Prostate gland (tissue), 2 donors: ENCODE data around the gene RAB40C. TPM values are rescaled to one million over a fixed set of nuclear protein-coding genes. Genes with fewer than 3 reads are reported as not detected.

Experiments
- DNase-seq: peaks from one replicate; pipeline ENCODE4 v3.0.0-alpha.2; 2019; ENCODE audit warnings: low spot score
- H3K27ac ChIP-seq, 2 donors: fragments of 200-600 bp; sonication (generic); 2 replicates each; pipeline ENCODE4 v1.5.1; 2017 to 2019
- H3K27me3 ChIP-seq: fragments of 200-600 bp; sonication (generic); replicated peaks from 2 replicates; pipeline ENCODE4 v1.5.1; 2019; ENCODE audit not compliant: insufficient read depth
- H3K36me3 ChIP-seq, 2 donors: fragments of 200-600 bp; sonication (generic); 1 replicate in 1 of 2; 2 replicates in 1 of 2; pipeline versions ENCODE4 v1.5.1 to v1.8.1; 2017 to 2019
- H3K4me1 ChIP-seq: fragments of 200-600 bp; sonication (generic); replicated peaks from 2 replicates; pipeline ENCODE4 v1.5.1; 2019
- H3K4me3 ChIP-seq, 2 donors: fragments of 200-600 bp; sonication (generic); 2 replicates each; pipeline ENCODE4 v1.5.1; 2017 to 2019
- H3K9me3 ChIP-seq: fragments of 200-600 bp; sonication (generic); 2 replicates; pipeline ENCODE4 v1.5.1; 2017
- POLR2A ChIP-seq: fragments of 450-650 bp; IDR thresholded peaks from one replicate; pipeline ENCODE4 v1.6.1; 2016; ENCODE audit warnings: antibody characterized with exemption, mild to moderate bottlenecking
- POLR2AphosphoS5 ChIP-seq: sonication (generic); formaldehyde crosslinking; IDR thresholded peaks from one replicate; pipeline ENCODE4 v1.6.1; 2017; ENCODE audit warnings: antibody characterized with exemption
- WGBS: methylation state at CpG from one replicate; pipeline ENCODE4 v1.1.5; 2018; 5-methylcytosine and 5-hydroxymethylcytosine counted together
- intact Hi-C: fragments of 100-400 bp; cut with DNase I; formaldehyde crosslinking; loops from one replicate; pipeline ENCODE4 v1.14.2; 2022
- total RNA-seq, 2 donors: library from RNA; depleted of rRNA; stranded (reverse); fragments of >200 nt; gene quantifications; one replicate each; pipeline ENCODE4 v1.1.0, GENCODE V29; 2016
- TF ChIP-seq, protein P1 (sequence below), 4 experiments: fragments of 200-600 bp in 2 of 4; fragments of 450-650 bp in 2 of 4; sonication (generic) in 2 of 4; IDR thresholded peaks; 1 replicate in 3 of 4; 2 replicates in 1 of 4; pipeline ENCODE4 v1.5.1; 2016 to 2019; ENCODE audit warnings: antibody characterized with exemption in 4 of 4, mild to moderate bottlenecking in 2 of 4, moderate library complexity in 2 of 4

Gene RAB40C
- total RNA-seq, 2 donors from 2014 or later, result 41.8 to 68.0 TPM

DNA sequence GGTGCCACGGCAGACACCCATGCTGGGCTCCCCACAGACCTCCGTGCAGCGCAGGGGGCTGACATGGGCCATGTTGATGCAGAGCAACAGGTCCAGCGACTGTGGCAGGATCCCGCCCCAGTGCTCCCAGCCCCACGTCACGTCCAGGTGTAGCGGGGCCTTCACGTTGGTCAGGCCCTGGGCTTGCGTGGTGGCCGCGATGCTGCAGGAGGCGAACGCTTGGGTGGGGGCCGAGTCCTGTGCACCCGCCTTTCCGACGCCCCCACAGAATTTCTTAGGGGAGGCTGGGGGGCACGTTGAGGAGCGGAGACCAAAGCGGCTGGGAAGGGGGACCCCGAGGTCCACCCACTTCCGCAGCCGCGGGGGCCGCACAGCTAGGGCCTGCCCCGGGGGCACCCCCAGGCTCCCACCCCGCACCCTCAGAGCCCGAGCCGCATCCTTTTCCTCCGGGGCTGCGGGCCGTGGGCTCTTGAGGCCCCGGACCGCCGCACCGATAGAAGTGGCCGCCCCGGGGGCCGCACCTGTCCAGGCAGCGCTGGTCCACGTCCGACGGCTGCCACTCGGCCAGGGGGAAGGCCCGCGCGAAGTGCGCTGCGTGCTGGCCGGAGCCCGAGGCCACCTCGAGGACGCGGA is 45.8 kb downstream of the RAB40C start:
- Histone ChIP-seq H3K4me1 (peaks cover 9% of the 10 kb centered on the region), H3K27ac (peak overlapping the region; percentile 97), H3K9me3 (no peaks in the 10 kb centered on the region), H3K27me3 (no peaks in the 10 kb centered on the region), H3K4me3 (peak overlapping the region; percentile 49 to 64), H3K36me3 (no peaks in the 10 kb centered on the region)
- intact Hi-C loops, result loop anchor here (2.0 kb wide), 1 partner anchor 47 kb away; no protein-coding TSS in a partner anchor
- DNase-seq, result no peak
- TF ChIP-seq POLR2A (no peak), POLR2AphosphoS5 (no peak)
- TF ChIP-seq, protein P1, sequence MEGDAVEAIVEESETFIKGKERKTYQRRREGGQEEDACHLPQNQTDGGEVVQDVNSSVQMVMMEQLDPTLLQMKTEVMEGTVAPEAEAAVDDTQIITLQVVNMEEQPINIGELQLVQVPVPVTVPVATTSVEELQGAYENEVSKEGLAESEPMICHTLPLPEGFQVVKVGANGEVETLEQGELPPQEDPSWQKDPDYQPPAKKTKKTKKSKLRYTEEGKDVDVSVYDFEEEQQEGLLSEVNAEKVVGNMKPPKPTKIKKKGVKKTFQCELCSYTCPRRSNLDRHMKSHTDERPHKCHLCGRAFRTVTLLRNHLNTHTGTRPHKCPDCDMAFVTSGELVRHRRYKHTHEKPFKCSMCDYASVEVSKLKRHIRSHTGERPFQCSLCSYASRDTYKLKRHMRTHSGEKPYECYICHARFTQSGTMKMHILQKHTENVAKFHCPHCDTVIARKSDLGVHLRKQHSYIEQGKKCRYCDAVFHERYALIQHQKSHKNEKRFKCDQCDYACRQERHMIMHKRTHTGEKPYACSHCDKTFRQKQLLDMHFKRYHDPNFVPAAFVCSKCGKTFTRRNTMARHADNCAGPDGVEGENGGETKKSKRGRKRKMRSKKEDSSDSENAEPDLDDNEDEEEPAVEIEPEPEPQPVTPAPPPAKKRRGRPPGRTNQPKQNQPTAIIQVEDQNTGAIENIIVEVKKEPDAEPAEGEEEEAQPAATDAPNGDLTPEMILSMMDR (IDR thresholded peaks at IDR 0.05), result no peak
- WGBS, result 3% methylated on average over 52 of the region's 55 CpGs

GRCh38 chr16:636206-637080 is 46.6 kb downstream of the RAB40C start, which contains the start of gene METTL26:
TSS of gene METTL26 (minus strand) at chr16:636305. CDS start at chr16:636290, 15 bp downstream.
- Histone ChIP-seq H3K9me3 (no peaks in the 10 kb centered on the region), H3K4me1 (peaks cover 9% of the 10 kb centered on the region), H3K27ac (peak within 1 kb of the TSS; percentile 97), H3K4me3 (peak within 1 kb of the TSS; percentile 49 to 64), H3K36me3 (no peaks in the 10 kb centered on the region), H3K27me3 (no peaks in the 10 kb centered on the region)
- TF ChIP-seq POLR2A (peak; percentile 58), POLR2AphosphoS5 (peak; percentile 79)
- TF ChIP-seq, protein P1 (IDR thresholded peaks at IDR 0.05), result peak in 2 of 4 experiments; percentile 28 to 32
- WGBS, result under 1% methylated on average over 91 of the region's 91 CpGs
- peak; percentile 95 for DNase-seq
- intact Hi-C loops, result loop anchor here (2.0 kb wide), 1 partner anchor 48 kb away; no protein-coding TSS in a partner anchor

DNA sequence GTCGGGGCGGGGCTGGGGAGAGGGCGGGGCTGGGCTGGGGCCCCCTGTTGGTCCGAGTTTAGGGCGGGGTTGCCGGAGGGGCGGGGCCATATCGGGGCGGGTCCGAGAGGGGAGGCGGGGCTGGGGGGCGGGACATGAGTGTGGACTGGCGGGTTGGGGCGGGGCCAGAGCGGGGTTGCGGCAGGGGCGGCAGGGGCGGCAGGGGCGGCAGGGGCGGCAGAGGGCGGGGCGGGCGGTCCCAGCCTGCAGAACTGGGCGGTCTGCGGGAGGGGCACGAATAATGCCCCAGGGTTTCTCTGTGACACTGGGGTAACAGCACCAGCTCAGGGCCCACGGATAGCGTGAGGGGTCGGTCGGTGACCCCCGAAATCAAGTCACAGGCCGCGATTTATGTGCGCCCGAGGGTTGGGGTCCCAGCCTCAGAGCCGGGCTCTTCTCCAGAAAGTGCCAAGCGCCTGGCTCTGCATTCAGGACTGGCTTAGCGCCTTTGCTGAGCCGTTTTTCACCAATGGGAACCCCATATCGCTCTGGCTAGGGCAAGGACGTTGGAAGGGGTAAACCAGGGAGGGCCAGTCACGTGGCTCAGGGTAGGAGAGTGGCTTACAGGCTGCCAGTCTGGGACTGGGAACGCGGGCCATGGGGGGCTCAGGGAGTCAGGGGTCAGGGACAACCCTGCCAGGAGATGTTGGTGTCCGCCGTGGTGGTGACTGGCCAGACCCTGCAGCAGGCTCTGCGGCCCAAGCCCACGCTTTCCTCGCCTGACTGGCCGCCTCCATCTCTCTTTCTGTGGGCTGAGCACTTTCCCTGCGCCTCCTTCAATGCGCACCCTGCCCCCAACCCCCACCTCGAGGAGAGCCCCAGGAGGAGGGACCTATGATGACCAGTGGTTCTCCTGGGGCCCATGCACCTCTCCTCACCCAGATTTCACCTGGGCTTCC is 47.5 kb downstream of the RAB40C start:
- peak; percentile 91 for DNase-seq
- intact Hi-C loops, result loop anchor here (2.0 kb wide), 1 partner anchor 49 kb away; no protein-coding TSS in a partner anchor
- Histone ChIP-seq H3K36me3 (no peaks in the 10 kb centered on the region), H3K9me3 (no peaks in the 10 kb centered on the region), H3K4me3 (peak overlapping the region; percentile 49 to 64), H3K4me1 (peaks cover 9% of the 10 kb centered on the region), H3K27ac (peak overlapping the region; percentile 97), H3K27me3 (no peaks in the 10 kb centered on the region)
- TF ChIP-seq, protein P1 (IDR thresholded peaks at IDR 0.05), result no peak
- no peak for TF ChIP-seq POLR2AphosphoS5
- no peak for TF ChIP-seq POLR2A
- 46% methylated on average over 19 of the region's 53 CpGs for WGBS

DNA sequence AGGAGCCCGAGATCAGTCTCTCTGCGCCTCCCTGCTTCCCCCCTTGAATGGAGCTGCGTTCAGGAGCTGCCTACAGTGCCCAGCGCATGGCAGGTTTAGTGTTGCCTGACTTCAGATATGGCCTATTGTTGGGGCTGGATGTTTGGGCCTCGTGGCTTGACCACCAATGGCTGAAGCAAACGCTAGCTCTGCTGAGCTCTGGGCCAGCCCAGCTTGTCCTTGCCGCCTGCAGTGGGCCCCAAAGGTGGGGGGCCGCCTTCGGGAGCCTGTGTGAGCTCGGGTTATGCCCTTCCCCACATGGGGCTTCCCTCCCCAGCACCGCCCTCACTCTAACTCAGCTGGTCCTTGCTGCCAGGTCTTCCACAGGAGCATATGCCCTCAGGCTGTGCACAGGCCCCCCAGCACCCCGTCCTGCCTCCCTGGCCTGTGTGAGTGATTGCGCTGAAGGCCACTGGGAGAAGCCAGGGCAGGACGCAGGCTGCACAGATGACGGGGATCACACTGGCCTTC is 48.2 kb downstream of the RAB40C start:
- H3K27me3 ChIP-seq, result no peaks in the 10 kb centered on the region
- 83% methylated on average over 15 of the region's 15 CpGs for WGBS
- H3K4me3 ChIP-seq, result no peak overlapping the region
- no peak for DNase-seq
- H3K9me3 ChIP-seq, result no peaks in the 10 kb centered on the region
- TF ChIP-seq POLR2AphosphoS5, result no peak
- TF ChIP-seq POLR2A, result no peak
- TF ChIP-seq, protein P1 (IDR thresholded peaks at IDR 0.05), result no peak
- H3K4me1 ChIP-seq, result peaks cover 13% of the 10 kb centered on the region
- H3K27ac ChIP-seq, result no peak overlapping the region
- intact Hi-C loops, result no loop called here
- H3K36me3 ChIP-seq, result no peaks in the 10 kb centered on the region
